Measurements from ENCODE around the gene FZR1. TPM values are rescaled to one million over a fixed set of nuclear protein-coding genes. Genes with fewer than 3 reads are reported as not detected.

FZR1 gene
- total and polyA plus RNA-seq, 2 of the 8 experiments (the other 6 are each of a cell fraction or from before 2014, with no cell fraction given): 21.6 to 35.5 TPM

GRCh38 chr19:3530389-3530788, 24.3 kb downstream of the FZR1 start:
- no peak overlapping the region for H4K8ac ChIP-seq (ENCODE audit: extremely low read depth, insufficient read depth, low read length)
- H3K79me2 ChIP-seq (ENCODE audit: control insufficient read depth in 1 of 2, insufficient read depth in 2 of 2, low read length in 2 of 2): no peaks in the 10 kb centered on the region
- H3K4me3 ChIP-seq (ENCODE audit: extremely low read depth in 1 of 4, insufficient read depth in 2 of 4, low read depth in 3 of 4, low read length in 4 of 4): no peak overlapping the region
- no peak overlapping the region for H3K56ac ChIP-seq (replicated peaks; ENCODE audit: insufficient read length, low read depth, low read length)
- no peak overlapping the region for H4K91ac ChIP-seq (replicated peaks; ENCODE audit: insufficient read length, low read length)
- H2AFZ ChIP-seq (ENCODE audit: low read length): no peak overlapping the region
- no peak overlapping the region for H3K4ac ChIP-seq (replicated peaks; ENCODE audit: insufficient read length, low read depth, low read length)
- FAIRE-seq (no peak), DNase-seq (ENCODE audit: low read depth in 1 of 2, low spot score in 2 of 2) (no peak)
- peaks cover 9% of the 10 kb centered on the region; the same call in 1 of the 2 replicates for H3K23me2 ChIP-seq (ENCODE audit: low read depth, low read length)
- ChIA-PET CTCF (ENCODE audit: partially characterized antibody) (interaction anchor here (0.9 to 6.9 kb wide), 3 partner anchors 10 to 710 kb away, joined by 3 to 54 read pairs (median 7); no protein-coding TSS in a partner anchor), POLR2A (ENCODE audit: partially characterized antibody) (interaction anchor here (0.6 to 2.1 kb wide), 4 partner anchors 9 to 573 kb away, joined by 3 to 7 read pairs (median 3); partner anchors contain the start of gene TEKTIP1)
- H2BK20ac ChIP-seq (ENCODE audit: low read length): no peak overlapping the region
- H2BK5ac ChIP-seq (ENCODE audit: low read depth, low read length): no peak overlapping the region
- no peak overlapping the region for H3K4me2 ChIP-seq (ENCODE audit: insufficient read depth in 1 of 2, low read depth in 2 of 2, low read length in 2 of 2)
- peaks cover 7 to 44% (median 25%) of the 10 kb centered on the region in 4 experiments; a peak in 7 of 8 replicates for H3K36me3 ChIP-seq (ENCODE audit: control insufficient read depth in 2 of 4, insufficient read depth in 4 of 4, low read length in 3 of 4)
- H3K27me3 ChIP-seq (replicated peaks in 1 of 4; ENCODE audit: control insufficient read depth in 3 of 4, extremely low read depth in 1 of 4, insufficient read depth in 3 of 4, low read length in 3 of 4): no peaks in the 10 kb centered on the region
- no peak overlapping the region for H2AK5ac ChIP-seq (ENCODE audit: low read depth, low read length)
- no peaks in the 10 kb centered on the region for H3K79me1 ChIP-seq (ENCODE audit: low read depth, low read length)
- no peak overlapping the region for H3K18ac ChIP-seq (ENCODE audit: extremely low read depth, low read length)
- H3K27ac ChIP-seq (ENCODE audit: low read depth, low read length): no peak overlapping the region
- H2BK15ac ChIP-seq (ENCODE audit: low read length): no peak overlapping the region
- 97 to 100% methylated on average over 1 to 11 of the region's 12 CpGs for WGBS, 2 experiments (ENCODE audit: extremely low coverage in 1 of 2, insufficient coverage in 1 of 2, insufficient read length in 1 of 2, insufficient replicate concordance in 2 of 2, low coverage in 1 of 2, low lambda C conversion rate in 2 of 2, missing lambda C conversion rate in 1 of 2)
- TF ChIP-seq NANOG (IDR thresholded peaks at IDR 0.05; ENCODE audit: insufficient read depth, low read depth, low read length, poor library complexity, severe bottlenecking): no peak
- TF ChIP-seq CEBPB (IDR thresholded peaks at IDR 0.05; ENCODE audit: low read depth, low read length): no peak
- no peak for TF ChIP-seq SP4 (IDR thresholded peaks at IDR 0.05; ENCODE audit: low read length)
- no peak for TF ChIP-seq RXRA (IDR thresholded peaks at IDR 0.05; ENCODE audit: insufficient read depth, low read depth, low read length)
- H2BK120ac ChIP-seq (replicated peaks; ENCODE audit: low read depth, low read length): no peak overlapping the region
- no peaks in the 10 kb centered on the region; a peak in 1 of 7 replicates for H3K4me1 ChIP-seq (replicated peaks in 1 of 4; ENCODE audit: control insufficient read depth in 3 of 4, insufficient read depth in 4 of 4, low read length in 3 of 4)
- H3K9me3 ChIP-seq (ENCODE audit: insufficient read depth in 2 of 2, low read depth in 1 of 2, low read length in 1 of 2): no peaks in the 10 kb centered on the region
- no peak overlapping the region for H3K23ac ChIP-seq (ENCODE audit: insufficient read length)
- H3K14ac ChIP-seq (ENCODE audit: insufficient read length): no peak overlapping the region
- no peak overlapping the region for H4K5ac ChIP-seq (ENCODE audit: insufficient read length, low read depth, low read length)
- H2BK12ac ChIP-seq (ENCODE audit: low read depth, low read length): no peak overlapping the region
- H3K9ac ChIP-seq (replicated peaks in 1 of 4; ENCODE audit: extremely low read depth in 1 of 4, low read depth in 3 of 4, low read length in 3 of 4): no peak overlapping the region
- peaks cover 0 to 8% of the 10 kb centered on the region in 2 experiments for H4K20me1 ChIP-seq (replicated peaks in 1 of 2; ENCODE audit: control insufficient read depth in 1 of 2, insufficient read depth in 2 of 2, low read length in 2 of 2)
